Parathyroid adenoma (tissue), 2 donors: ENCODE results near the gene FBXL7.

Experiments used
- H2AFZ ChIP-seq: fragments of 300-600 bp; sonication (generic); one replicate; pipeline ENCODE4 v1.7.0; 2017; ENCODE audit warnings: antibody characterized with exemption, mild to moderate bottlenecking
- H3K27ac ChIP-seq: fragments of 300-600 bp; sonication (generic); one replicate; pipeline ENCODE4 v1.7.0; 2017
- H3K27me3 ChIP-seq: fragments of 300-600 bp; sonication (generic); one replicate; pipeline ENCODE4 v1.7.0; 2017; ENCODE audit warnings: low read length; ENCODE audit not compliant: control insufficient read depth, insufficient read depth
- H3K36me3 ChIP-seq: fragments of 300-600 bp; sonication (generic); one replicate; pipeline ENCODE4 v1.7.0; 2017; ENCODE audit warnings: low read length; ENCODE audit not compliant: control insufficient read depth, insufficient read depth
- H3K4me1 ChIP-seq: fragments of 300-600 bp; sonication (generic); one replicate; pipeline ENCODE4 v1.7.0; 2017; ENCODE audit warnings: control low read depth
- H3K4me2 ChIP-seq: fragments of 300-600 bp; sonication (generic); one replicate; pipeline ENCODE4 v1.7.0; 2017; ENCODE audit warnings: low read length
- H3K4me3 ChIP-seq: fragments of 300-600 bp; sonication (generic); one replicate; pipeline ENCODE4 v1.7.0; 2017; ENCODE audit warnings: low read depth, low read length
- H3K79me2 ChIP-seq: fragments of 300-600 bp; sonication (generic); one replicate; pipeline ENCODE4 v1.7.0; 2017; ENCODE audit warnings: control low read depth
- H3K9ac ChIP-seq: fragments of 300-600 bp; sonication (generic); one replicate; pipeline ENCODE4 v1.7.0; 2017; ENCODE audit warnings: mild to moderate bottlenecking
- H3K9me3 ChIP-seq: fragments of 300-600 bp; sonication (generic); one replicate; pipeline ENCODE4 v1.7.0; 2017; ENCODE audit warnings: low read length; ENCODE audit not compliant: control insufficient read depth
- CTCF ChIP-seq: fragments of 300-600 bp; sonication (generic); IDR thresholded peaks from one replicate; pipeline ENCODE4 v1.7.0; 2017; ENCODE audit warnings: antibody characterized with exemption, mild to moderate bottlenecking
- donor health status: primary hyperparathyroidism.

The FBXL7 gene

GRCh38 chr5:15785531-15785981 lies 285.6 kb downstream of the FBXL7 start:
- TF ChIP-seq CTCF: no peak
- Histone ChIP-seq H3K27ac (no peak overlapping the region), H3K4me1 (no peaks in the 10 kb centered on the region), H3K9me3 (no peaks in the 10 kb centered on the region), H2AFZ (no peak overlapping the region), H3K79me2 (no peaks in the 10 kb centered on the region), H3K9ac (no peak overlapping the region), H3K4me2 (no peak overlapping the region), H3K27me3 (no peaks in the 10 kb centered on the region), H3K36me3 (no peaks in the 10 kb centered on the region), H3K4me3 (no peak overlapping the region)

- Histone ChIP-seq H3K27me3 (no peaks in the 10 kb centered on the region), H3K4me1 (no peaks in the 10 kb centered on the region), H3K4me3 (no peak overlapping the region), H3K4me2 (no peak overlapping the region), H3K9ac (no peak overlapping the region), H3K36me3 (no peaks in the 10 kb centered on the region), H2AFZ (no peak overlapping the region), H3K27ac (no peak overlapping the region), H3K79me2 (no peaks in the 10 kb centered on the region), H3K9me3 (no peaks in the 10 kb centered on the region)
- no peak for TF ChIP-seq CTCF
Measured at GRCh38 chr5:15786326-15786725, 286.3 kb downstream of the FBXL7 start.

GRCh38 chr5:15786884-15787283 lies 286.9 kb downstream of the FBXL7 start:
- no peak overlapping the region for H2AFZ ChIP-seq
- no peaks in the 10 kb centered on the region for H3K36me3 ChIP-seq
- no peaks in the 10 kb centered on the region for H3K4me1 ChIP-seq
- H3K27me3 ChIP-seq: no peaks in the 10 kb centered on the region
- H3K9me3 ChIP-seq: no peaks in the 10 kb centered on the region
- no peak for TF ChIP-seq CTCF
- H3K4me3 ChIP-seq: no peak overlapping the region
- H3K4me2 ChIP-seq: no peak overlapping the region
- H3K79me2 ChIP-seq: no peaks in the 10 kb centered on the region
- no peak overlapping the region for H3K27ac ChIP-seq
- H3K9ac ChIP-seq: no peak overlapping the region

GRCh38 chr5:15787681-15788080 lies 287.7 kb downstream of the FBXL7 start:
- Histone ChIP-seq H3K27me3 (no peaks in the 10 kb centered on the region), H3K4me3 (no peak overlapping the region), H2AFZ (no peak overlapping the region), H3K4me1 (no peaks in the 10 kb centered on the region), H3K79me2 (no peaks in the 10 kb centered on the region), H3K27ac (no peak overlapping the region), H3K9ac (no peak overlapping the region), H3K4me2 (no peak overlapping the region), H3K36me3 (no peaks in the 10 kb centered on the region), H3K9me3 (no peaks in the 10 kb centered on the region)
- no peak for TF ChIP-seq CTCF

GRCh38 chr5:15789642-15790041 lies 289.7 kb downstream of the FBXL7 start:
- Histone ChIP-seq H2AFZ (no peak overlapping the region), H3K4me1 (no peaks in the 10 kb centered on the region), H3K4me3 (no peak overlapping the region), H3K36me3 (no peaks in the 10 kb centered on the region), H3K79me2 (no peaks in the 10 kb centered on the region), H3K9ac (no peak overlapping the region), H3K9me3 (no peaks in the 10 kb centered on the region), H3K27me3 (no peaks in the 10 kb centered on the region), H3K27ac (no peak overlapping the region), H3K4me2 (no peak overlapping the region)
- no peak for TF ChIP-seq CTCF
